Prostate gland (tissue), 2 donors: Measurements from ENCODE around the gene PTPDC1. TPM values are rescaled to one million over a fixed set of nuclear protein-coding genes. Genes with fewer than 3 reads are reported as not detected.

Experiments
- DNase-seq: peaks from one replicate; pipeline ENCODE4 v3.0.0-alpha.2; 2019; ENCODE audit warnings: low spot score
- H3K27ac ChIP-seq, 2 donors: fragments of 200-600 bp; sonication (generic); 2 replicates each; pipeline ENCODE4 v1.5.1; 2017 to 2019
- H3K27me3 ChIP-seq: fragments of 200-600 bp; sonication (generic); replicated peaks from 2 replicates; pipeline ENCODE4 v1.5.1; 2019; ENCODE audit not compliant: insufficient read depth
- H3K36me3 ChIP-seq, 2 donors: fragments of 200-600 bp; sonication (generic); 1 replicate in 1 of 2; 2 replicates in 1 of 2; pipeline versions ENCODE4 v1.5.1 to v1.8.1; 2017 to 2019
- H3K4me1 ChIP-seq: fragments of 200-600 bp; sonication (generic); replicated peaks from 2 replicates; pipeline ENCODE4 v1.5.1; 2019
- H3K4me3 ChIP-seq, 2 donors: fragments of 200-600 bp; sonication (generic); 2 replicates each; pipeline ENCODE4 v1.5.1; 2017 to 2019
- H3K9me3 ChIP-seq: fragments of 200-600 bp; sonication (generic); 2 replicates; pipeline ENCODE4 v1.5.1; 2017
- CTCF ChIP-seq, 4 experiments: fragments of 200-600 bp in 2 of 4; fragments of 450-650 bp in 2 of 4; sonication (generic) in 2 of 4; IDR thresholded peaks; 1 replicate in 3 of 4; 2 replicates in 1 of 4; pipeline ENCODE4 v1.5.1; 2016 to 2019; ENCODE audit warnings: antibody characterized with exemption in 4 of 4, mild to moderate bottlenecking in 2 of 4, moderate library complexity in 2 of 4
- POLR2A ChIP-seq: fragments of 450-650 bp; IDR thresholded peaks from one replicate; pipeline ENCODE4 v1.6.1; 2016; ENCODE audit warnings: antibody characterized with exemption, mild to moderate bottlenecking
- POLR2AphosphoS5 ChIP-seq: sonication (generic); formaldehyde crosslinking; IDR thresholded peaks from one replicate; pipeline ENCODE4 v1.6.1; 2017; ENCODE audit warnings: antibody characterized with exemption
- WGBS: methylation state at CpG from one replicate; pipeline ENCODE4 v1.1.5; 2018; 5-methylcytosine and 5-hydroxymethylcytosine counted together
- intact Hi-C: fragments of 100-400 bp; cut with DNase I; formaldehyde crosslinking; loops from one replicate; pipeline ENCODE4 v1.14.2; 2022
- total RNA-seq, 2 donors: library from RNA; depleted of rRNA; stranded (reverse); fragments of >200 nt; gene quantifications; one replicate each; pipeline ENCODE4 v1.1.0, GENCODE V29; 2016

PTPDC1 gene
- total RNA-seq, 2 donors from 2014 or later = 4.6 to 17.9 TPM

DNA sequence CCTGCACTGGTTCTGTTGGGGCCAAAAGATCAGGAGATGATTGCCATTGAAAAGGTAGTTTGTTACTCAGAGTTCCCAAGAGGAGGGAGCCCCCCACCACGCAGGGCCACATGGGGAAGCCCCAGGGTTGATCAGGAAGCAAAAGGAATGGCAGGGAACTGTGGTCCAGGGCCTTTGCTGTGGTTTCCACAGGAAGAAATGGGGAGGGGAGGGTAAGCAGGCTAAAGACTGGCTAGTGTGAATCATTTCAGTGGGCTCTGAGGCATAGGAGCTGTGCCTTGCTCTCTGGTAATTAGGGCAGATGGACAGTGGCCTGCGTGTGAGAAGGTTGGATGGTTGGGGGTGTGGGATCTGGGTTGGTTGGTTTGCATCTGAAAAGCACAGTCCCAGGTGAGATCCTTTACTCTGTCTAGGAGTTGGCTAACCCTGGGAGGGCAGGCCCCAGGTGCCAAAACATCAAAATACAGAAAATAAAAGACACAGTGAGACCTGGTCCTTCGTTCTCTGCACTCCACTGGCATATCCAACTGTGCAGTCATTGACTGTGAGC is 66.1 kb downstream of the PTPDC1 start:
- Histone ChIP-seq H3K27me3 (no peaks in the 10 kb centered on the region), H3K4me1 (no peaks in the 10 kb centered on the region), H3K36me3 (no peaks in the 10 kb centered on the region), H3K4me3 (no peak overlapping the region), H3K9me3 (no peaks in the 10 kb centered on the region), H3K27ac (no peak overlapping the region)
- no peak for DNase-seq
- TF ChIP-seq POLR2A = no peak
- no peak for TF ChIP-seq POLR2AphosphoS5
- no peak for TF ChIP-seq CTCF (IDR thresholded peaks at IDR 0.05)
- WGBS = 87% methylated on average over 3 of the region's 3 CpGs
- intact Hi-C loops = no loop called here

GRCh38 chr9:94150890-94151650 is 66.8 kb downstream of the PTPDC1 start:
- 70% methylated on average over 11 of the region's 11 CpGs for WGBS
- intact Hi-C loops = no loop called here
- Histone ChIP-seq H3K4me3 (no peak overlapping the region), H3K36me3 (no peaks in the 10 kb centered on the region), H3K4me1 (no peaks in the 10 kb centered on the region), H3K27me3 (no peaks in the 10 kb centered on the region), H3K27ac (no peak overlapping the region), H3K9me3 (no peaks in the 10 kb centered on the region)
- TF ChIP-seq POLR2A = no peak
- no peak for TF ChIP-seq CTCF (IDR thresholded peaks at IDR 0.05)
- TF ChIP-seq POLR2AphosphoS5 = no peak
- no peak for DNase-seq

GRCh38 chr9:94153905-94154304 is 69.6 kb downstream of the PTPDC1 start:
- H3K9me3 ChIP-seq = no peaks in the 10 kb centered on the region
- no peaks in the 10 kb centered on the region for H3K27me3 ChIP-seq
- no peak overlapping the region for H3K4me3 ChIP-seq
- intact Hi-C loops = no loop called here
- H3K36me3 ChIP-seq = no peaks in the 10 kb centered on the region
- 75% methylated on average over 1 of the region's 1 CpG for WGBS
- no peak for DNase-seq
- TF ChIP-seq CTCF (IDR thresholded peaks at IDR 0.05) (no peak), POLR2AphosphoS5 (no peak), POLR2A (no peak)
- no peaks in the 10 kb centered on the region for H3K4me1 ChIP-seq
- no peak overlapping the region for H3K27ac ChIP-seq

- no peak for DNase-seq
- intact Hi-C loops = no loop called here
- Histone ChIP-seq H3K4me3 (no peak overlapping the region), H3K36me3 (no peaks in the 10 kb centered on the region), H3K27me3 (no peaks in the 10 kb centered on the region), H3K4me1 (no peaks in the 10 kb centered on the region), H3K9me3 (no peaks in the 10 kb centered on the region), H3K27ac (no peak overlapping the region)
- TF ChIP-seq CTCF (IDR thresholded peaks at IDR 0.05) (no peak), POLR2AphosphoS5 (no peak), POLR2A (no peak)
- 82% methylated on average over 11 of the region's 11 CpGs for WGBS
These were observed 72.2 kb downstream of the PTPDC1 start for GRCh38 chr9:94156348-94157049.
